Body of pancreas (tissue), 4 donors: Measurements from ENCODE around the gene CHCHD6. TPM values are rescaled to one million over a fixed set of nuclear protein-coding genes. Genes with fewer than 3 reads are reported as not detected.

Experiments used
- ATAC-seq: fragments of 150-250 bp; one replicate; pipeline ENCODE4 v1.9.1; 2016
- DNase-seq, 4 donors: peaks; one replicate each; pipeline ENCODE4 v3.0.0-alpha.2; 2019
- H3K27ac ChIP-seq, 4 donors: fragments of 200-600 bp; sonication (generic); 1 replicate in 3 of 4; 2 replicates in 1 of 4; pipeline versions ENCODE4 v1.5.1 to v1.6.1; 2016 to 2019; ENCODE audit warnings: mild to moderate bottlenecking in 1 of 4, mixed read lengths in 1 of 4, moderate library complexity in 1 of 4
- H3K27me3 ChIP-seq, 2 donors: fragments of 200-600 bp; sonication (generic); one replicate each; pipeline ENCODE4 v1.6.0; 2016; ENCODE audit warnings: mild to moderate bottlenecking in 1 of 2
- H3K36me3 ChIP-seq, 2 donors: fragments of 200-600 bp; sonication (generic); replicated peaks in 1 of 2; 2 replicates each; pipeline ENCODE4 v1.5.1; 2016; ENCODE audit warnings: low read depth in 2 of 2; ENCODE audit not compliant: insufficient read depth in 1 of 2
- H3K4me1 ChIP-seq: fragments of 200-600 bp; sonication (generic); one replicate; pipeline ENCODE4 v1.6.0; 2016
- H3K4me3 ChIP-seq, 2 donors: fragments of 200-600 bp; sonication (generic); 1 replicate in 1 of 2; 2 replicates in 1 of 2; pipeline ENCODE4 v1.5.1; 2016 to 2019
- H3K9me3 ChIP-seq, 3 donors: fragments of 200-600 bp; sonication (generic); 1 replicate in 2 of 3; 2 replicates in 1 of 3; pipeline ENCODE4 v1.5.1; 2016
- POLR2A ChIP-seq, 3 donors: fragments of 450-650 bp; IDR thresholded peaks; one replicate each; pipeline ENCODE4 v1.6.1; 2016; ENCODE audit warnings: antibody characterized with exemption in 3 of 3, mild to moderate bottlenecking in 2 of 3
- WGBS, 2 donors: methylation state at CpG; one replicate each; pipeline ENCODE4 v1.1.5; 2017; 5-methylcytosine and 5-hydroxymethylcytosine counted together
- intact Hi-C: fragments of 100-400 bp; cut with DNase I; formaldehyde crosslinking; loops from one replicate; pipeline ENCODE4 v1.15.1; 2023
- total RNA-seq, 2 donors: library from RNA; depleted of rRNA; stranded (reverse); fragments of >200 nt; gene quantifications; one replicate each; pipeline ENCODE4 v1.1.0, GENCODE V29; 2016
- TF ChIP-seq, protein P1 (sequence below), 7 experiments: fragments of 450-650 bp in 4 of 7; fragments of 200-600 bp in 3 of 7; sonication (generic) in 3 of 7; IDR thresholded peaks; one replicate each; pipeline ENCODE4 v1.5.1; 2016 to 2019; ENCODE audit warnings: antibody characterized with exemption in 7 of 7

The CHCHD6 gene
- total RNA-seq, 2 donors from 2014 or later = 0.66 to 10.9 TPM

DNA sequence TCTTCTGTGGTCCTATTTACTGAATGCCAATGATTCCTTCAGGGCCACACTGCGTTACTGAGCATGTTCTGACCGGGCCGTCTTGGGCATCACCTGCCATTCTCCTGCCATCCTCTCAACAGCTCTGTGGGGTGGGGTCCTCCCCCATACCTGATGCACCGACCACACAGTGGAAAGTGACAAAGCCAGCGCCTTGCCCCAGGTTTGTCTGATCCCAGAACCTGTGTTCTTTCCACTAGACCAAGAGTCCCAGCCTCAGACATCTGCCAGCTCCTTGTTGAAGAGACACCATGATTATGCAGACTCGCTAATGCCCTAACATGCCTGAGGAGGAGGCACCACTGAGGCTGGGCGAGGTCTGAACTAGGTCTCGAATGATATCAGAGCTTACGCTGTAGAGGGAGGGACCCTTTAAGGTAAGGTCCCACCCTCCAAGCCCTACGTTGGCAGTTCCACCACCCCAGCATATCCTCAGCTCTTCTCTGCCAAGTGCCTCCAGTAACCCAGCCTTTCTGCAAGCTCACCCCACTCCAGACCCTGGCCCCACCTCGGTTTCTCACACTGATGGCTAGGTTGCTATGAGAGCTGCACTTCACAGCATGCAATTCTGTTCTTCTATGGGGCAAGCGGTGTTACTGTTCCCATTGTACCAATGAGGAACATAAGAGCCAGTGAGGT, 249.1 kb downstream of the CHCHD6 start:
- WGBS, 2 donors = 90 to 92% methylated on average over 6 to 12 of the region's 12 CpGs

DNA sequence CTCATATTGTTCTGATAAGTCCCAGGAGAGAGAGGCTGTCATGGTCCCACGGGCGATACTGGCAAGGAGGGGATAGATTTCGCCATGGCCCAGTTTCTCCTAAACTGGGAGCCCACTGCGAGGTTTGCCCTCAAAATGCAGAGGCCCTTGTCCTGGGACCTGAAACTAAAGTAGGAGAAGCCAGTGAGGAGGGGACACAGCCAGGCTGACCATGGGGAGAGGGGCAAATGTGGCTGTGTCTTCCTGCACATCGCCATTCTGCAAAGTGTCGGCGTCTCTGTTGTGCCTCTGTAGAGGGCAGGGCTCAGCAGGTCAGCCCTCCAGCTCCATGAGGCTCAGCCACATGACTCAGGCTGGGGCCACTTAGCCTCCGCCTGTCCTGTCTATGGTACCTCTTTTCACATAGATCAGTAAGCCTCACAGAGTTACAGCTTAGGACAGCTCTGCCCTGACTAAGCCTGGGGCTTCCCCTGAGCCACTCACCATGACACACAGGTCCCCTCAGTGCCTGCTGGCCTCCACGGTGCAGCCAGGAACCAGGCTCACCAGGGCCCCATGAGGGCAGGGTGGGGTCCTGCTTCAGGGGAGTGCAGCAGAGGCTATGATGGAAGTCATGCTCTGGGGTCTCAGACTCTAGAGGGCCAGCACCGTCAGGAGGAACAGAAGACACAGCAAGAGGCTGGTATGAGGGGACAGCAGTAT, 250.3 kb downstream of the CHCHD6 start:
- DNase-seq (no peak), ATAC-seq (no peak)
- Histone ChIP-seq H3K27me3 (no peaks in the 10 kb centered on the region), H3K4me1 (no peaks in the 10 kb centered on the region), H3K27ac (no peak overlapping the region), H3K4me3 (no peak overlapping the region), H3K36me3 (no peaks in the 10 kb centered on the region), H3K9me3 (no peaks in the 10 kb centered on the region)
- intact Hi-C loops = no loop called here
- WGBS, 2 donors = 88% methylated on average over 8 to 10 of the region's 10 CpGs
- TF ChIP-seq, protein P1, sequence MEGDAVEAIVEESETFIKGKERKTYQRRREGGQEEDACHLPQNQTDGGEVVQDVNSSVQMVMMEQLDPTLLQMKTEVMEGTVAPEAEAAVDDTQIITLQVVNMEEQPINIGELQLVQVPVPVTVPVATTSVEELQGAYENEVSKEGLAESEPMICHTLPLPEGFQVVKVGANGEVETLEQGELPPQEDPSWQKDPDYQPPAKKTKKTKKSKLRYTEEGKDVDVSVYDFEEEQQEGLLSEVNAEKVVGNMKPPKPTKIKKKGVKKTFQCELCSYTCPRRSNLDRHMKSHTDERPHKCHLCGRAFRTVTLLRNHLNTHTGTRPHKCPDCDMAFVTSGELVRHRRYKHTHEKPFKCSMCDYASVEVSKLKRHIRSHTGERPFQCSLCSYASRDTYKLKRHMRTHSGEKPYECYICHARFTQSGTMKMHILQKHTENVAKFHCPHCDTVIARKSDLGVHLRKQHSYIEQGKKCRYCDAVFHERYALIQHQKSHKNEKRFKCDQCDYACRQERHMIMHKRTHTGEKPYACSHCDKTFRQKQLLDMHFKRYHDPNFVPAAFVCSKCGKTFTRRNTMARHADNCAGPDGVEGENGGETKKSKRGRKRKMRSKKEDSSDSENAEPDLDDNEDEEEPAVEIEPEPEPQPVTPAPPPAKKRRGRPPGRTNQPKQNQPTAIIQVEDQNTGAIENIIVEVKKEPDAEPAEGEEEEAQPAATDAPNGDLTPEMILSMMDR (IDR thresholded peaks at IDR 0.05) = no peak
- TF ChIP-seq POLR2A (IDR thresholded peaks at IDR 0.05) = no peak

More for the DNA sequence above, 249.1 kb downstream of the CHCHD6 start:
- H3K36me3 ChIP-seq = no peaks in the 10 kb centered on the region
- H3K4me1 ChIP-seq = no peaks in the 10 kb centered on the region
- no peak for DNase-seq
- ATAC-seq = no peak
- no peak for TF ChIP-seq POLR2A (IDR thresholded peaks at IDR 0.05)
- TF ChIP-seq, protein P1 (IDR thresholded peaks at IDR 0.05) = no peak
- no peak overlapping the region for H3K27ac ChIP-seq
- no peaks in the 10 kb centered on the region for H3K27me3 ChIP-seq
- H3K4me3 ChIP-seq = no peak overlapping the region
- no peaks in the 10 kb centered on the region for H3K9me3 ChIP-seq
- intact Hi-C loops = no loop called here

DNA sequence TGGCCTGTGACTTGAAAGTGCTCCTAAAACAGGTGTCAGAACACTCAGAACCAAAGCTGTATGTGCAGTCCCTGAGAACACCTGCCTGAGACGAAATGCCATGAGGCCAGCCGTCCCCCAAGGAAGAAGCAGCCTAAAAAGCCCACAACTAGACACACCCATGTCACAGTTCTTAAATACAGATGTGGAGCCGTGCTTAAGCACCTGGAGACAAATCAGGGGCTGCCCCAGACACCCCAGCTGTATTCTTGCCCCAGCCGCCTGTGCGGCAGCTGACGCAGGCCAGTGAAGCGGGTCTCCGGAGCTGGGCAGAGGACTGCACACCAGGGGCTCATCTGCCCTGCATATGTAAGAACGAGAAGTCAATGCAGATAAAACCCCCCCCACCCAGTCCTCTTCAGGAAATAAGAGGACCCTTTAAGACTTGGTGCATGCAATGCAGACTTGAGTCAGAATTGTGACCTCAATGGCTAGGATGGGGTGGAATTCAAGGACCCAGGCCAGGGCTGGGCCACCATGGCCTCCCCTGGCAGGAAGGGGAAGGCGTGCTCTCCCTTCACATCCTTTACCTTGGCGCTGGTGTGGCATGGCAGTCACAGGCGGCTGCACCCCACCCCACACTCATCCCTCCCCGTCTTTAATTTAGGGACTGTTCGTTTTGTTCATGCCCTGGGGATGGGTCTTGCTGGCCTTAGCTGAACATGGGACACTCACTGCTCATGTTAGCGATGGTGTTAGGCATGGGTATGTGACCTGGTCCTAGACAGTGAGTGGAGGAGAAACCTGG, 251.2 kb downstream of the CHCHD6 start:
- no peak for ATAC-seq
- H3K9me3 ChIP-seq = no peaks in the 10 kb centered on the region
- intact Hi-C loops = no loop called here
- TF ChIP-seq, protein P1 (IDR thresholded peaks at IDR 0.05) = no peak
- TF ChIP-seq POLR2A (IDR thresholded peaks at IDR 0.05) = no peak
- WGBS, 2 donors = 93 to 94% methylated on average over 15 of the region's 15 CpGs
- H3K4me1 ChIP-seq = no peaks in the 10 kb centered on the region
- no peak overlapping the region for H3K4me3 ChIP-seq
- H3K27me3 ChIP-seq = no peaks in the 10 kb centered on the region
- no peaks in the 10 kb centered on the region for H3K36me3 ChIP-seq
- no peak overlapping the region for H3K27ac ChIP-seq
- no peak for DNase-seq

DNA sequence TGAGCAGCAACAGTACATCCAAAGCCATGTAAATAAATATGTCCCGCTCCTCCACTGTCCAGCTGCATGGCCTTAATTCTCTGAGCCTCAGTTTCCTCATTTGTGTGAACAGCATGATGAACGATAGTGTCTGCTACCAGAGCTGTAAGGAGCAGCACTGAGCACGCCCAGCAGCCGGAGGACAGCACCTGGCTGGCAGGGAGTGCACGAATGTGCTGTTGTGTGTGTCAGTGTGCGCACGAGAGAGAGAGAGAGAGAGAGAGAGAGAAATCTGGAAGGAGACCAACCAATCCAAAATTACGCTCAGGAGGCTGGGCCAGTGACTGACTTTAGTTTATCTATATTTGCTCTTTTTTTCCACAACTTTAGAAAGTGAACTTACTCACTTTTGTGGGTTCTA, 252.3 kb downstream of the CHCHD6 start:
- Histone ChIP-seq H3K27ac (no peak overlapping the region), H3K27me3 (no peaks in the 10 kb centered on the region), H3K4me1 (peaks cover 8% of the 10 kb centered on the region), H3K9me3 (no peaks in the 10 kb centered on the region), H3K36me3 (no peaks in the 10 kb centered on the region), H3K4me3 (no peak overlapping the region)
- intact Hi-C loops = no loop called here
- peak in 3 of 4 donors; percentile 29 to 46 (median 36) for DNase-seq
- TF ChIP-seq, protein P1 (IDR thresholded peaks at IDR 0.05) = no peak
- WGBS, 2 donors = 39 to 41% methylated on average over 8 of the region's 8 CpGs
- peak; percentile 30 for ATAC-seq
